Kidney (tissue), 14 donors: Measurements from ENCODE around the gene MED13L. TPM values are rescaled to one million over a fixed set of nuclear protein-coding genes. Genes with fewer than 3 reads are reported as not detected.

Source experiments
- DNase-seq, 5 donors: peaks; one replicate each; pipeline ENCODE4 v3.0.0-alpha.2; 2013 to 2020
- FAIRE-seq: peaks from 2 replicates; lab custom pipeline; 2012; peaks lifted over from hg19 to GRCh38; lab: Jason Lieb, UNC
- H3K27ac ChIP-seq, 2 donors: one replicate each; pipeline ENCODE4 v1.7.0; 2013; ENCODE audit warnings: low read depth in 2 of 2, low read length in 2 of 2, inconsistent platforms in 1 of 2
- H3K27me3 ChIP-seq: one replicate; pipeline ENCODE4 v1.7.1; 2013; ENCODE audit warnings: low read length, inconsistent platforms; ENCODE audit not compliant: control insufficient read depth, insufficient read depth
- H3K36me3 ChIP-seq, 3 donors: one replicate each; pipeline versions ENCODE4 v1.7.0 to v1.7.1; 2013; ENCODE audit warnings: low read length in 3 of 3, control low read depth in 1 of 3, inconsistent platforms in 1 of 3; ENCODE audit not compliant: insufficient read depth in 3 of 3, control insufficient read depth in 2 of 3
- H3K4me1 ChIP-seq, 3 donors: one replicate each; pipeline versions ENCODE4 v1.7.0 to v1.7.1; 2013; ENCODE audit warnings: low read length in 3 of 3, inconsistent platforms in 1 of 3, low read depth in 1 of 3; ENCODE audit not compliant: control insufficient read depth in 2 of 3, insufficient read depth in 2 of 3
- H3K4me3 ChIP-seq, 3 donors: one replicate each; pipeline versions ENCODE4 v1.7.0 to v1.8.1; 2013; ENCODE audit warnings: low read length in 3 of 3, control low read depth in 1 of 3, inconsistent platforms in 1 of 3
- H3K9ac ChIP-seq, 3 donors: one replicate each; pipeline versions ENCODE4 v1.7.0 to v1.7.1; 2013; ENCODE audit warnings: low read length in 3 of 3, control low read depth in 1 of 3, inconsistent platforms in 1 of 3
- H3K9me3 ChIP-seq, 3 donors: one replicate each; pipeline versions ENCODE4 v1.7.0 to v1.7.1; 2013; ENCODE audit warnings: low read length in 3 of 3, control low read depth in 1 of 3, inconsistent platforms in 1 of 3; ENCODE audit not compliant: control insufficient read depth in 2 of 3, insufficient read depth in 1 of 3
- CTCF ChIP-seq: IDR thresholded peaks from 3 replicates; pipeline ENCODE4 v1.5.1; 2012; ENCODE audit warnings: mild to moderate bottlenecking, moderate library complexity, borderline replicate concordance; ENCODE audit not compliant: insufficient read depth; ENCODE audit errors: extremely low read depth
- intact Hi-C: fragments of 100-400 bp; cut with DNase I; formaldehyde crosslinking; loops from one replicate; pipeline ENCODE4 v1.11.1; 2022
- polyA plus RNA-seq: library from polyadenylated mRNA; stranded (reverse); fragments of 350-450 nt; fragmentation: Illumina TruSeq; extraction: RNeasy Lipid Tissue Mini Kit (QIAGEN cat#74804); gene quantifications from one replicate; pipeline ENCODE4 v1.2.3, GENCODE V29; 2014; ENCODE audit warnings: low read depth, low replicate concordance; ENCODE audit not compliant: insufficient read depth
- total RNA-seq: library from RNA; stranded (reverse); fragmentation: NEBNext Ultra II Directional; extraction: Animal tissue kit (Norgen Biotek cat#: 25700); gene quantifications from one replicate; pipeline ENCODE4 v1.2.1, GENCODE V29; 2021
- donor health status: control.
- donor health status: control.
- donor health status: control.
- donor health status: control.
- donor health status: control.
- donor health status: DM: yes; HTN: yes; CAD: no.
- donor health status: Normal renal cell carcinoma (clear cell type).

Gene MED13L
- total and polyA plus RNA-seq, 2 donors from 2014 or later, result 7.1 to 153 TPM

GRCh38 chr12:116126610-116127009 is 150.9 kb downstream of the MED13L start:
- intact Hi-C loops, result no loop called here
- no peak for FAIRE-seq
- no peaks in the 10 kb centered on the region for H3K9me3 ChIP-seq
- H3K4me3 ChIP-seq, result no peak overlapping the region
- TF ChIP-seq CTCF, result no peak
- no peak overlapping the region for H3K27ac ChIP-seq
- peaks cover 2 to 19% (median 17%) of the 10 kb centered on the region in 3 donors for H3K4me1 ChIP-seq
- H3K36me3 ChIP-seq, result no peaks in the 10 kb centered on the region
- no peak overlapping the region for H3K9ac ChIP-seq
- no peaks in the 10 kb centered on the region for H3K27me3 ChIP-seq
- DNase-seq, result no peak

GRCh38 chr12:116125956-116126566 is 151.4 kb downstream of the MED13L start:
- no peak for TF ChIP-seq CTCF
- FAIRE-seq (no peak), DNase-seq (no peak)
- intact Hi-C loops, result no loop called here
- H3K9ac ChIP-seq, result no peak overlapping the region
- H3K4me3 ChIP-seq, result no peak overlapping the region
- peaks cover 2 to 25% (median 19%) of the 10 kb centered on the region in 3 donors for H3K4me1 ChIP-seq
- H3K9me3 ChIP-seq, result no peaks in the 10 kb centered on the region
- no peak overlapping the region for H3K27ac ChIP-seq
- no peaks in the 10 kb centered on the region for H3K36me3 ChIP-seq
- no peaks in the 10 kb centered on the region for H3K27me3 ChIP-seq

GRCh38 chr12:116125084-116125483 is 152.4 kb downstream of the MED13L start:
- Histone ChIP-seq H3K27ac (no peak overlapping the region), H3K36me3 (no peaks in the 10 kb centered on the region), H3K4me3 (no peak overlapping the region), H3K27me3 (no peaks in the 10 kb centered on the region), H3K9me3 (no peaks in the 10 kb centered on the region), H3K9ac (no peak overlapping the region), H3K4me1 (peaks cover 0 to 27% (median 17%) of the 10 kb centered on the region in 3 donors)
- DNase-seq, result no peak
- no peak for FAIRE-seq
- intact Hi-C loops, result no loop called here
- TF ChIP-seq CTCF, result no peak
